ENCODE results near the gene PROZ.

The PROZ gene

DNA sequence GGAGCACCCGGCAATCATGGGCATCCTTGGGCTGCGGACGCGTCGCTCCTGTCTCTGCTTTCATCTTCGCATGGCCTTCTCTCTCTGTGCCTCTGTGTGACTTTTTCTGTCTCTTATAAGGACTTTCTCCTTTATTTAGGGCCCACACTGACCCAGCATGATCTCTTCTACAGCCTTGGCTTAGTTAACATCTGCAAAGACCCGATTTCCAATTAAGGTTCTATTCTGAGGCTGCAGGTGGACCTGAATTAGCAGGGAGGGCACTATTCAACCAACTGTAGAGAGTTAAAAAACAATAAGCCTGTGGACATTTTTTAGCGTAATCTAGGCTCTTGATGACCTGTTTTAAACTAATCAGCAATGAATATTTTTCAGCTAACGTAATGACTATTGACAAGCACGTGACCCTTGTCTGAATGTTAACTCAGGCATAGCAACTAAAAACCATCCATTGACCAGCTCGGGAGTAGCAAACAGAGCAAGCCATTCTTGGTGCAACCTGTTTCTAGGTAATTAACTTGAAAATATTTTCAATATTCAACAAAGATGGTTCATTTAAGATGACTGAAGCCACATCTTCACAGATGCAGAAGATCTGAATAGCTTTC is 20.7 kb upstream of the PROZ start:
- Histone ChIP-seq H3K9ac (ENCODE audit: low read length) (no peak overlapping the region), H3K4me1 (ENCODE audit: control insufficient read depth, low read depth, low read length) (peaks cover 9% of the 10 kb centered on the region), H3K4me3 (ENCODE audit: low read length) (no peak overlapping the region), H3K36me3 (ENCODE audit: control insufficient read depth, low read depth, low read length) (no peaks in the 10 kb centered on the region), H3K9me3 (ENCODE audit: control insufficient read depth, low read depth, low read length) (no peaks in the 10 kb centered on the region), H3K27ac (ENCODE audit: low read length) (no peak overlapping the region), H3K27me3 (ENCODE audit: control insufficient read depth, insufficient read depth, low read length) (no peaks in the 10 kb centered on the region)

DNA sequence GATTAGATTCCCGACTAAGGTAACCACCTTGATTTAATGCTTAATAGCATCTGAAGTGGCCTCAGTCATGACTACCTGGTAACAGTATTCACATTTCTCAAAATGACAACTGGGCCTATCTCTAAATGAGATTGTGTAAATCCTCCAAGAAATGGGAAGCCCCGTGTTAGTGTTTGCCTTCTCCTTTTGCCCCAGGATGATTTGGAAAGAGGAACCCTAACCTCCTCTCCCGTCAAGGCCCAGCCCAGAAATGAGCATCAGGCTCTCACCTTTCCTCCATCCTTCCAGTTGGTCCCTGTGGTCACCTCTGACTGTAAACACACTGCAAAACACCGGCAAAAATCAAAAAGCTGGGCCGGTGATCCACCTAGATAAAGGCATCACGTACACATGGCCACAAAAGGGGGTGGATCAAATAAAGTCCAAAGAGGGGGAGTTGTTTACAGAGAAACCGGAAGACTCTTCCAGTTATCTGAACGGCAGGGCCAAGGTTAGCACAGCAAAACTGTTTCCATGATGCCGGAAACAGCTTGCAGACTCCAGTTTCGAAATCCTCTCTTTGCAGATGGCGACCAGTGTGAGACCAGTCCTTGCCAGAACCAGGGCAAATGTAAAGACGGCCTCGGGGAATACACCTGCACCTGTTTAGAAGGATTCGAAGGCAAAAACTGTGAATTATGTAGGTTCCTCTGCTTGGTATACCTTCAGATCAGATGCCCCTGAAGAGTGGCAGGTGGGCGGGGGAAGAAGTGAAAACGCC is 19.5 kb upstream of the PROZ start:
- no peak overlapping the region for H3K27ac ChIP-seq (ENCODE audit: low read length)
- no peak overlapping the region for H3K4me3 ChIP-seq (ENCODE audit: low read length)
- H3K9me3 ChIP-seq (ENCODE audit: control insufficient read depth, low read depth, low read length) = no peaks in the 10 kb centered on the region
- no peaks in the 10 kb centered on the region for H3K27me3 ChIP-seq (ENCODE audit: control insufficient read depth, insufficient read depth, low read length)
- H3K36me3 ChIP-seq (ENCODE audit: control insufficient read depth, low read depth, low read length) = no peaks in the 10 kb centered on the region
- H3K9ac ChIP-seq (ENCODE audit: low read length) = no peak overlapping the region
- H3K4me1 ChIP-seq (ENCODE audit: control insufficient read depth, low read depth, low read length) = peaks cover 9% of the 10 kb centered on the region

DNA sequence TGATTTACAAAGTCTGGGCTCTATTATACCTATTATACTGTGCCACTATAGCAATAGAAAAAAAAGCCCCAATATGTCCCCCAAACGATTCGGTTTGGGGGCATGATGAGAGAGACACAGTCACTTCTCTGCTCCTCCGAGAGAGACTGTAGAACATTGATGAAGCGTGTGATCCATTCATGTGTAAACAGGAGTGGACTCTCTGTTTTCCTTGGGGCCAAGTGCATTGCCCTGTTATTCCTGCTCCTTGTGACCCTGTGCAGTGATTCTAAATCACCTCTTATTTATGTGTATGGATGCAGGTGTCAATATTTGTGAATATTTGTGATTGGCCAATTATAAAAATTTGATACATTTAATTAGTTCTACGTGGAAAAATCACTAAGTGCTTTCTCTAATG is 18.9 kb upstream of the PROZ start:
- Histone ChIP-seq H3K9me3 (ENCODE audit: control insufficient read depth, low read depth, low read length) (no peaks in the 10 kb centered on the region), H3K27me3 (ENCODE audit: control insufficient read depth, insufficient read depth, low read length) (no peaks in the 10 kb centered on the region), H3K9ac (ENCODE audit: low read length) (no peak overlapping the region), H3K4me3 (ENCODE audit: low read length) (no peak overlapping the region), H3K4me1 (ENCODE audit: control insufficient read depth, low read depth, low read length) (peaks cover 9% of the 10 kb centered on the region), H3K27ac (ENCODE audit: low read length) (no peak overlapping the region), H3K36me3 (ENCODE audit: control insufficient read depth, low read depth, low read length) (no peaks in the 10 kb centered on the region)

DNA sequence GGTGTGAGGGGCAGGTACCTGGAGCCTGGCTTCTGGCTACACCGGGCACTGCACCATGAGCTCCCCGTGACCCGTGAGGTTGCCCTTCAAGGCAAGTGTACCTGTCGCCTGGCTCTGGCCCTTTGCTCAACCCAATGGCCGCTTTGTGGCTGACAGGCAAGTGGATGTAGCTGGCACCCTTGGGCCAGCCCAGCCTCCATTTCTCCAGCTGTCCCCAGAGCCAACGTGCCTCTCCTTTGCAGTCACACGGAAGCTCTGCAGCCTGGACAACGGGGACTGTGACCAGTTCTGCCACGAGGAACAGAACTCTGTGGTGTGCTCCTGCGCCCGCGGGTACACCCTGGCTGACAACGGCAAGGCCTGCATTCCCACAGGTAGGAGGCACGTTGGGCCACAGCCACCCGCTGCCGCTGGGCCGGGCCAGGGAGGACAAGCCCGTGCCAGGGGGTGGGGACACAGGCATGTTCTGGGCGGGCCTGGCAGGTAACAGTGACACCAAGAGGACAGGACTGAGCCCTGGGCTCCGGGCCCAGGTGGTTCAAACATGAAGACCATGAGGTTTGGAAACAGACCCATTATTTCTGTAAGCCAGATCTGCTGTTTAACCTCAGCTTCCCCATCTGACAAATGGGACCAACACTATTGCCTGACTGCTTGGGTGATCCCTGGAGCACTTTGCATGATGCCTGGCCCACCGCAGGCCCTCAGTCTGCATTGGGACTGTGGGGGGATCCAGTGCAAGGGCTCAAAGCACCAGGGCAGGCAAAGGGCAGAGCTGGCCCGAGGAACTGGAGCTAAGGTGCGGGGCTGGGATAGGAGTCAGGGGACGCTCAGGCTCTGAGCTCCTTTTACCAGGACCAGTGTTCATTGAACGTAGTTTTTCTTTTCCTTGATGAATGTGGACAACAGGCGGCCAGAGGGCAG is 17.5 kb upstream of the PROZ start:
- Histone ChIP-seq H3K4me3 (ENCODE audit: low read length) (no peak overlapping the region), H3K27ac (ENCODE audit: low read length) (no peak overlapping the region), H3K27me3 (ENCODE audit: control insufficient read depth, insufficient read depth, low read length) (no peaks in the 10 kb centered on the region), H3K4me1 (ENCODE audit: control insufficient read depth, low read depth, low read length) (peaks cover 9% of the 10 kb centered on the region), H3K9ac (ENCODE audit: low read length) (no peak overlapping the region), H3K36me3 (ENCODE audit: control insufficient read depth, low read depth, low read length) (no peaks in the 10 kb centered on the region), H3K9me3 (ENCODE audit: control insufficient read depth, low read depth, low read length) (no peaks in the 10 kb centered on the region)

DNA sequence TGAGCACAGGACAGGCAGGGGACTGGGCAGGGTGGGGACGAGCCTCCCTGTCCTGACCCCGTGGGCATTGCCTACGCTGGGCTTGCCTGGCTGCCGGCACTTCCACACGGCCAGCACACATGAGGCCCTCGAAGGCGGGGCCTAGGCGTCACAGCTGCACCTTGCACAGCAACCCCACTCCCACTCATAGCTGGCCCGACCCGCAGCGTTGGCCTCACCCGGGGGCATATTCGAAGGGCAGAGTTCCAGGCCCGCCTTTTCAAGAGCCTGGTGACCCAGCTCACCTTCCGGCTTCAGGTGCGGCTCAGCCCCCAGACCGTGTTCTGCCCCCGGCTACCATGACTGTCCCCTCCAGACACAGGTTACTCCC is 16.9 kb upstream of the PROZ start:
- H3K27me3 ChIP-seq (ENCODE audit: control insufficient read depth, insufficient read depth, low read length) = no peaks in the 10 kb centered on the region
- H3K9ac ChIP-seq (ENCODE audit: low read length) = no peak overlapping the region
- no peak overlapping the region for H3K4me3 ChIP-seq (ENCODE audit: low read length)

DNA sequence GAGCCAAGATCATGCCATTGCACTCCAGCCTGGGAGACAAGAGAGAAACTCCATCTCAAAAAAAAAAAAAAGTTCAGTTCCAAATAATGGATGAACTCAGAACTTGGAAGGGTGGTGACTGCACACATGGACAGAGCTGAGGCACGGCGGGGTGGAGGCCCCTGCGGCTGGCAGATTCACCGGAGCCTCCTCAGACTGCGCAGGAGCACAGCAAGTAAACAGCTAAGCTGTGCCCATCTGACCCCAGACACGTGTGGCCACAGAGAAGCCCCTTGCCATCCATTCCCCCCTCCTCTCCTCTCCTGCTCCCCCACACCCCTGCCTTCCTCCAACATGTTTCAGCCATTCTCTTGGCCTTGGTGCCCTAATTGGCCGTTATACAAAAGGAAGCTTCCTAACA is 15.6 kb upstream of the PROZ start:
- Histone ChIP-seq H3K4me1 (ENCODE audit: control insufficient read depth, low read depth, low read length) (peaks cover 2% of the 10 kb centered on the region), H3K4me3 (ENCODE audit: low read length) (no peak overlapping the region), H3K9me3 (ENCODE audit: control insufficient read depth, low read depth, low read length) (no peaks in the 10 kb centered on the region), H3K27me3 (ENCODE audit: control insufficient read depth, insufficient read depth, low read length) (no peaks in the 10 kb centered on the region), H3K36me3 (ENCODE audit: control insufficient read depth, low read depth, low read length) (no peaks in the 10 kb centered on the region), H3K9ac (ENCODE audit: low read length) (no peak overlapping the region), H3K27ac (ENCODE audit: low read length) (no peak overlapping the region)

More for the DNA sequence above, 16.9 kb upstream of the PROZ start:
- Histone ChIP-seq H3K4me1 (ENCODE audit: control insufficient read depth, low read depth, low read length) (peaks cover 9% of the 10 kb centered on the region), H3K9me3 (ENCODE audit: control insufficient read depth, low read depth, low read length) (no peaks in the 10 kb centered on the region), H3K36me3 (ENCODE audit: control insufficient read depth, low read depth, low read length) (no peaks in the 10 kb centered on the region), H3K27ac (ENCODE audit: low read length) (no peak overlapping the region)

DNA sequence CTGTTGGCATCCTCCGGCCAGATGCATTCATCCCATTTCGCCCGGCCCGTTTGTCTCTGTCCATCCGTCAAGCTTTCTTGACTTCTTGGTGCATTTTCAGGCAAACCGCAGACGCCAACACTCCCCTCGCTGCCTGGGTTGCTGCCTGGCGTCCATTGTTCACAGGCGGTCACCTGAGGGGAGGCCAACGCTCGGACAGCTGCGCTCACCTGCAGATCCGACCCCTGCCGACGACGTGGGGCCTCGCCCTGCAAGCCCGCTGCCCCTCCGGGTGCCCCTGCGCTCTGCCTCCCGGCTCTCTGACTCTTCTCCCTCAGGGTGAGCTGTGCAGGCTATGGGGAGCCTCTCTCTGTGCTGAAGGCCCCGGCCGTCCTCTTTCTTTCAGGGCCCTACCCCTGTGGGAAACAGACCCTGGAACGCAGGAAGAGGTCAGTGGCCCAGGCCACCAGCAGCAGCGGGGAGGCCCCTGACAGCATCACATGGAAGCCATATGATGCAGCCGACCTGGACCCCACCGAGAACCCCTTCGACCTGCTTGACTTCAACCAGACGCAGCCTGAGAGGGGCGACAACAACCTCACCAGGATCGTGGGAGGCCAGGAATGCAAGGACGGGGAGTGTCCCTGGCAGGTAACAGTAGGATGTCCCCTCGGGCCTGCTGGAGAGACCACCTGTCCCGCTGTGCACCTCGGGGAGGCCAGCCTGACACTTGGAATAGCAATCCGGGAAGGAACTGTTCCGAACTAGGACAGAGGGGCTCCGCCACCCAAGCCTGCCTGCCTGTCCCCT is 14.8 kb upstream of the PROZ start:
- Histone ChIP-seq H3K9me3 (ENCODE audit: control insufficient read depth, low read depth, low read length) (no peaks in the 10 kb centered on the region), H3K4me3 (ENCODE audit: low read length) (no peak overlapping the region), H3K27me3 (ENCODE audit: control insufficient read depth, insufficient read depth, low read length) (no peaks in the 10 kb centered on the region), H3K9ac (ENCODE audit: low read length) (no peak overlapping the region), H3K4me1 (ENCODE audit: control insufficient read depth, low read depth, low read length) (no peaks in the 10 kb centered on the region), H3K36me3 (ENCODE audit: control insufficient read depth, low read depth, low read length) (no peaks in the 10 kb centered on the region), H3K27ac (ENCODE audit: low read length) (no peak overlapping the region)

DNA sequence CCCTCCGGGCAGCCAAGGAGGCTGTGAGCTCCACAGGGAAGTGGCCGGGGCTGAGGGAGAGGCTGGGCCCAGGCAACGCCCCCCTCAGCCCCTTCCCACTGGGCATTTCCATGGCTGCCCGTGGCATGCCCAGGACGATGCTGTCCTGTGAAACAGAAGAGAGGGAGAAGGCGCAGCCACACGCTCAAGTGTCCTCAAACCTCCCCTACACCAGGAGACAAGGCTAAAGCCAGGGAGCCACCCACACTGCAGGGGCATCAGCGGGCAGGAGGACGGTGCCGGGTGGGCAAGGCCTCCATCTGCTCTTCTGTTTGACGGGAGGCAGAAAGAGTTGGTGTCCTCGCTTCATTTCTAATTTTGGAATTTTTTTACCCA is 14.2 kb upstream of the PROZ start:
- no peak overlapping the region for H3K4me3 ChIP-seq (ENCODE audit: low read length)
- H3K9me3 ChIP-seq (ENCODE audit: control insufficient read depth, low read depth, low read length) = no peaks in the 10 kb centered on the region
- H3K36me3 ChIP-seq (ENCODE audit: control insufficient read depth, low read depth, low read length) = no peaks in the 10 kb centered on the region
- no peak overlapping the region for H3K9ac ChIP-seq (ENCODE audit: low read length)
- H3K4me1 ChIP-seq (ENCODE audit: control insufficient read depth, low read depth, low read length) = no peaks in the 10 kb centered on the region
- no peaks in the 10 kb centered on the region for H3K27me3 ChIP-seq (ENCODE audit: control insufficient read depth, insufficient read depth, low read length)
- no peak overlapping the region for H3K27ac ChIP-seq (ENCODE audit: low read length)

DNA sequence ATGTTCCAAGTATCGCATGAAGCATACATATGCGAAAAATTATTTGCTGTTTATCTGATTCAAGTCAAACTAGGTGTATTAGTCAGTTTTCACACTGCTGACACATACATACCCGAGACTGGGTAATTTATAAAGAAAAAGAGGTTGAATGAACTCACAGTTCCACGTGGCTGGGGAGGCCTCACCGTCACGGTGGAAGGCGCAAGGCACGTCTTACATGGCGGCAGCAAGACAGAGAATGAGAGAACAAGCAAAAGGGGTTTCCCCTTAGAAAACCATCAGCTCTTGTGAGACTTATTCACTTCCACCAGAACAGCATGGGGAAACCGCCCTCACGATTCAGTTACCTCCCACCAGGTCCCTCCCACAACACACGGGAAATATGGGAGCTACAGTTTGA is 13.0 kb upstream of the PROZ start:
- Histone ChIP-seq H3K9ac (ENCODE audit: low read length) (no peak overlapping the region), H3K36me3 (ENCODE audit: control insufficient read depth, low read depth, low read length) (no peaks in the 10 kb centered on the region), H3K27me3 (ENCODE audit: control insufficient read depth, insufficient read depth, low read length) (no peaks in the 10 kb centered on the region), H3K27ac (ENCODE audit: low read length) (no peak overlapping the region), H3K4me3 (ENCODE audit: low read length) (no peak overlapping the region), H3K9me3 (ENCODE audit: control insufficient read depth, low read depth, low read length) (no peaks in the 10 kb centered on the region), H3K4me1 (ENCODE audit: control insufficient read depth, low read depth, low read length) (no peaks in the 10 kb centered on the region)

DNA sequence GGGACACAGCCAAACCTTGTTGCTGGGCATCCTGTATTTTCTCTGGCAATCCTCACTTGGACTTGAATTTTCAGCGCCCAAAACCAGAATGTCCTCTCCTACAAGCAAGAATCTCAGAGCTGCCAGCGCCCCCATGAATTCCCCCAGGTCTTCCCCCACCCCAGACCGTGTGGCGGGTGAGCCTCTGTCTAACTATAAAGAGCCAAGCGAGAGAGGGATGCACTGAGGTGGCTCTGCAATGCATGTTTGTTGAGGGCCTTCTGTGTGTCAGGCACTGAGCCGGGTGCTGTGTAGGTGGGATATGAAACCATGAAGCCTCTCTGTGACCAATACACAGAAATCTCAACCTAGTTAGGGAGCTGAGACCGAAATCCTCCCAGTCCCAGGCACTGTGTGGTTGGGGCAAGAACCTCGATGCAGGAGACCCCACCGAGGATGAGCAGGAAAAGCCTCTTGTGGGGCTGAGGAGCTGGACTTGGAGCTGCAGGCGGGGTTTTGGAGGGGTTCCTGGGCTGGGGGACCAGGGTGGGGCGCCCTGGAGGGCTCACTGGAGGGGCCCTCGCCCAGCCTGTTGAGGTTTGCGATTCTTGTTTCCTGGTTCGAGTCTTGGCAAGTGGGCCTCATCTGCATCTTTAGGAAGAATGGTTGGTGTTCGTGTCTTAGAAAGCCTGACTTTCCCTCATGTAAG is 12.4 kb upstream of the PROZ start:
- H3K4me1 ChIP-seq (ENCODE audit: control insufficient read depth, low read depth, low read length) = no peaks in the 10 kb centered on the region
- no peaks in the 10 kb centered on the region for H3K27me3 ChIP-seq (ENCODE audit: control insufficient read depth, insufficient read depth, low read length)
- no peak overlapping the region for H3K4me3 ChIP-seq (ENCODE audit: low read length)
- no peak overlapping the region for H3K9ac ChIP-seq (ENCODE audit: low read length)
- no peak overlapping the region for H3K27ac ChIP-seq (ENCODE audit: low read length)
- no peaks in the 10 kb centered on the region for H3K36me3 ChIP-seq (ENCODE audit: control insufficient read depth, low read depth, low read length)
- no peaks in the 10 kb centered on the region for H3K9me3 ChIP-seq (ENCODE audit: control insufficient read depth, low read depth, low read length)

DNA sequence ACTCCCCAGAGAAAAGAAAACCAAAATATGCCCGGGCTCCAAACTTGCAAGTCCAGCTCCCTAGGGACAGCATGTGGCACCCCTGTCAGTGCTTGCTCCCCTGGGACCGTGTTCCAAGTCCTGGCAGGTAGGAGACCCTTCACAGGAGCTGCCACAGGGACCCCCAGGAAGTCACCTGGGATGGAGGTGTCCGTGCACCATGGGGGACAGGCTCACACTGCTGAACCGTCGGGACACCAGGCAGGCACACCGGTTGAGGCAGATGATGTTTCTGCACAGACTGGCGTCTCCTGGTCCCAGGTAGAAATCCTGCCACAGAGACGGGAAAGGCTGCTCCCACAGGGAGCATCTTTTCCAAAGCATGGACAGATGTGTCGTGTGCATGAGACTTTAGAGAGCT is 11.7 kb upstream of the PROZ start:
- Histone ChIP-seq H3K9me3 (ENCODE audit: control insufficient read depth, low read depth, low read length) (no peaks in the 10 kb centered on the region), H3K4me1 (ENCODE audit: control insufficient read depth, low read depth, low read length) (no peaks in the 10 kb centered on the region), H3K36me3 (ENCODE audit: control insufficient read depth, low read depth, low read length) (no peaks in the 10 kb centered on the region), H3K27ac (ENCODE audit: low read length) (no peak overlapping the region), H3K27me3 (ENCODE audit: control insufficient read depth, insufficient read depth, low read length) (peaks cover 4% of the 10 kb centered on the region), H3K9ac (ENCODE audit: low read length) (no peak overlapping the region), H3K4me3 (ENCODE audit: low read length) (no peak overlapping the region)

Measured in iPS-18a (cell line).